Right ventricle myocardium inferior (tissue), 1 donor: ENCODE data around the gene TWF1. TPM values are rescaled to one million over a fixed set of nuclear protein-coding genes. Genes with fewer than 3 reads are reported as not detected.
"Not testable (repeated sequence)": the region's sequence is repeated elsewhere in the genome, so short reads cannot be mapped to it uniquely, and the experiment has no call there.

Source experiments
- ATAC-seq: fragments of 200-7000 bp; cut with Tn5 transposase; one replicate; pipeline ENCODE4 v1.9.1; 2020; ENCODE audit warnings: mild to moderate bottlenecking, moderate library complexity
- DNase-seq: peaks from one replicate; pipeline ENCODE4 v3.0.0; 2021; ENCODE audit errors: missing footprints
- intact Hi-C: fragments of 100-400 bp; cut with DNase I; formaldehyde crosslinking; loops from one replicate; pipeline ENCODE4 v1.11.0; 2022
- total RNA-seq: library from RNA; stranded (reverse); fragmentation: NEBNext Ultra II Directional; extraction: Animal tissue kit (Norgen Biotek cat#: 25700); gene quantifications from one replicate; pipeline ENCODE4 v1.2.1, GENCODE V29; 2021
- donor health status: DM: no; HTN: yes; CAD: no; lungs with severe emphysema.

Gene TWF1
- total RNA-seq, 1 donor from 2014 or later = 14.0 TPM

GRCh38 chr12:43751360-43751759 is 54.8 kb downstream of the TWF1 start:
- DNase-seq, intact Hi-C loops, ATAC-seq: not testable (repeated sequence)

DNA sequence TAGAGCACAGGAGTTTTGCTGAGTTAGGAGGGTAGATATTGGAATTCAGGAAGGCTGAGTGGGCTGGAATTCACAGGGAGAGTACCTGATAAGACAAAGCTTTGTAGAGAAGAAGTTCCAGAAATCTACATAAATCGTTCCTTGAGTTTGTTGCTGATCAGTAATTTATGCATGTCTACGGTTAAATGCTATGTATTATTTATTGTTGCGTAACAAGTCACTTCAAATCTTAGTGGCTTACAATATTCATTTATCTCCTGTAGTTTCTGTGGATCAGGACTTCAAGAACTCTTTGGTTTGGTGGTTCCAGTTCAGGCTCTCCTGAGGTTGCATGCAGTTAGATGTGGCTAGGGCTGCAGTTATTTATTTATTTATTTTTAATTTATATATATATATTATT is 55.3 kb downstream of the TWF1 start:
- intact Hi-C loops = no loop called here
- no peak for ATAC-seq

DNA sequence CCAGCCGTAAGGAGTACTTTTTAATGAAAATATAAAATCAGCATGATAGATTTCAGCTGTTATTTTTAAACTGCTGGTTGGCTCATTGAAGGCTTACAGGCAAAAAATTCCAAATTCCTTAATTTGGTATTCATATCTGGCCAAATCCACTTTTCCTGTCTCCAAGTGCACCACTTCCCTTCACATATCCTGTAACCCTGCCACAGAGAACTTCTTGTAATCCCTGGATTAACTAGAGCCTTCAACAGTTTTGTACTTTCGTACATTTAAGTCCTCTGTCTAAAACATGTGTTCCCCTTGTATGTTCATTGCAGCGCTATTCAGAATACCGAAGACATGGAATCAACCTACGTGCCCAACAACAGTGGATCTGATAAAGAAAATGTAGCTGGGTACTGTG is 57.1 kb downstream of the TWF1 start:
- ATAC-seq = no peak
- DNase-seq = no peak
- intact Hi-C loops = no loop called here

More for the DNA sequence above, 55.3 kb downstream of the TWF1 start:
- DNase-seq = no peak

DNA sequence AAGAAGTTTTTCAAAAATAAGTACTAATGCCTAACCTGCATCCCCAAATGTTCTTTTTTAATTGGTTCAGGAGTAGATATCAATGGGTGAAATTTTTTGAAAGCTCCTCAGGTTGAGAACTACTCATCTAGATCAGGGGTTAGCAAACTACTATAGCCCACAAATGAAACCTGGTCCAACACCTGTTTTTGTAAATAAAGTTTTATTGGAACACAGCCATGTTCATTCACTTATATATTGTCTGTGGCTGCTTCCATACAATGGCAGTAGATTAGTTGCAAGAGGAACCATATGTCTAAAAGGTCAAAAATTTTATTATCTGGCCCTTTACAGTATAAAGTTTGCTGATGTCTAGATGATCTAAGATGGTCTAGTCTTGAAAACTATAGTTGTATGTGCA is 61.3 kb downstream of the TWF1 start:
- DNase-seq (no peak), ATAC-seq (no peak)
- intact Hi-C loops = no loop called here

Other genes starting within 250 kb of the TWF1 start
- gene PUS7L, start 47.5 kb downstream of the TWF1 start, total RNA-seq = 3.5 TPM
- gene IRAK4, start 47.4 kb downstream of the TWF1 start, total RNA-seq = 6.2 TPM
- 7.1 TPM for gene TMEM117, start 29.8 kb upstream of the TWF1 start, total RNA-seq